SH-SY5Y (cell line): Measurements from ENCODE around the gene ZBTB40.

Experiments used
- GATA2 ChIP-seq: IDR thresholded peaks from 2 replicates; pipeline ENCODE4 v1.6.1; 2011; ENCODE audit warnings: mild to moderate bottlenecking, low read depth, low read length
- GATA3 ChIP-seq: IDR thresholded peaks from 2 replicates; pipeline ENCODE4 v1.6.1; 2011; ENCODE audit warnings: low read depth, mild to moderate bottlenecking, low read length, moderate library complexity

- TF ChIP-seq GATA2 (no peak), GATA3 (no peak)
These were observed 66.3 kb downstream of the ZBTB40 start for GRCh38 chr1:22517956-22518355.
